CD4-positive, CD25-positive, alpha-beta regulatory T cell (primary cell): Measurements from ENCODE around the gene P3H2. TPM values are rescaled to one million over a fixed set of nuclear protein-coding genes. Genes with fewer than 3 reads are reported as not detected.

Source experiments
- ATAC-seq, 2 donors: fragments of 150-1000 bp; cut with Tn5 transposase; one replicate each; pipeline ENCODE4 v1.10.0; 2021; ENCODE audit warnings: low read depth in 2 of 2, moderate number of reproducible peaks in 2 of 2, moderate library complexity in 1 of 2
- DNase-seq, 3 donors: peaks; one replicate each; pipeline versions ENCODE4 v3.0.0 to v3.0.0-alpha.2; 2012 to 2022; ENCODE audit warnings: mixed read lengths in 1 of 3
- H3K27ac ChIP-seq: one replicate; pipeline ENCODE4 v1.7.0; 2013; ENCODE audit warnings: mild to moderate bottlenecking, low read length; ENCODE audit not compliant: insufficient read depth, poor library complexity, severe bottlenecking
- H3K27me3 ChIP-seq: one replicate; pipeline ENCODE4 v1.7.0; 2013; ENCODE audit warnings: low read length; ENCODE audit not compliant: control insufficient read depth, insufficient read depth
- H3K36me3 ChIP-seq: one replicate; pipeline ENCODE4 v1.7.0; 2013; ENCODE audit warnings: mild to moderate bottlenecking, low read length, moderate library complexity; ENCODE audit not compliant: control insufficient read depth, insufficient read depth
- H3K4me1 ChIP-seq: 2 replicates; pipeline ENCODE4 v1.7.0; 2013; ENCODE audit warnings: mild to moderate bottlenecking, low read length; ENCODE audit not compliant: insufficient read depth, control insufficient read depth, poor library complexity, severe bottlenecking
- H3K4me3 ChIP-seq: one replicate; pipeline ENCODE4 v1.7.0; 2013; ENCODE audit warnings: low read depth, mild to moderate bottlenecking, low read length, moderate library complexity
- H3K9me3 ChIP-seq, 2 experiments: 1 replicate in 1 of 2; 2 replicates in 1 of 2; pipeline ENCODE4 v1.7.0; 2013; ENCODE audit warnings: low read length in 2 of 2, mild to moderate bottlenecking in 1 of 2, moderate library complexity in 1 of 2; ENCODE audit not compliant: control insufficient read depth in 2 of 2
- H3K27ac Mint-ChIP-seq, 3 donors: one replicate each; pipeline ENCODE4 v1.8.0; 2020 to 2022; ENCODE audit warnings: mild to moderate bottlenecking in 3 of 3, mixed read lengths in 3 of 3, moderate library complexity in 2 of 3
- H3K27me3 Mint-ChIP-seq: one replicate; pipeline ENCODE4 v1.8.0; 2022; ENCODE audit warnings: mild to moderate bottlenecking, mixed read lengths
- H3K36me3 Mint-ChIP-seq: one replicate; pipeline ENCODE4 v1.8.0; 2020; ENCODE audit warnings: mixed read lengths
- H3K4me1 Mint-ChIP-seq, 4 donors: one replicate each; pipeline ENCODE4 v1.8.0; 2020 to 2022; ENCODE audit warnings: mixed read lengths in 4 of 4, mild to moderate bottlenecking in 1 of 4
- H3K4me3 Mint-ChIP-seq, 4 donors: one replicate each; pipeline ENCODE4 v1.8.0; 2020 to 2022; ENCODE audit warnings: mild to moderate bottlenecking in 4 of 4, mixed read lengths in 4 of 4, moderate library complexity in 3 of 4
- H3K9me3 Mint-ChIP-seq, 7 donors: one replicate each; pipeline ENCODE4 v1.8.0; 2020 to 2022; ENCODE audit warnings: mixed read lengths in 7 of 7, mild to moderate bottlenecking in 3 of 7, moderate library complexity in 2 of 7
- polyA plus RNA-seq, 4 donors: library from polyadenylated mRNA; unstranded; fragments of 300-500 nt; fragmentation: Illumina TruSeq; gene quantifications; one replicate each; pipeline ENCODE4 v1.2.3, GENCODE V29; 2021
- total RNA-seq: library from RNA; stranded (reverse); gene quantifications from one replicate; pipeline ENCODE4 v1.2.3, GENCODE V29; 2022

P3H2 gene
- total and polyA plus RNA-seq, 5 donors from 2014 or later = not detected

- ATAC-seq = no peak
- DNase-seq = no peak
- Mint-ChIP-seq H3K4me3 (peak overlapping the region in 1 of 4 donors; percentile 4), H3K27ac (no peak overlapping the region), H3K27me3 (peaks cover 27% of the 10 kb centered on the region), H3K36me3 (no peaks in the 10 kb centered on the region), H3K4me1 (peaks cover 4 to 6% (median 5%) of the 10 kb centered on the region in 4 donors), H3K9me3 (peaks cover 0 to 3% (median 0%) of the 10 kb centered on the region in 7 donors)
- Histone ChIP-seq H3K9me3 (no peaks in the 10 kb centered on the region), H3K36me3 (no peaks in the 10 kb centered on the region), H3K4me3 (no peak overlapping the region), H3K4me1 (no peaks in the 10 kb centered on the region), H3K27ac (no peak overlapping the region), H3K27me3 (peaks cover under 1% of the 10 kb centered on the region)
Measured at GRCh38 chr3:189945935-189946709, 174.6 kb downstream of the P3H2 start.

- H3K4me3 ChIP-seq = no peak overlapping the region
- Mint-ChIP-seq H3K27me3 (peaks cover 24% of the 10 kb centered on the region), H3K36me3 (no peaks in the 10 kb centered on the region), H3K4me3 (no peak overlapping the region), H3K4me1 (peaks cover 4 to 6% (median 5%) of the 10 kb centered on the region in 4 donors), H3K9me3 (peaks cover 0 to 3% (median 0%) of the 10 kb centered on the region in 7 donors), H3K27ac (no peak overlapping the region)
- no peak overlapping the region for H3K27ac ChIP-seq
- H3K27me3 ChIP-seq = no peaks in the 10 kb centered on the region
- ATAC-seq = no peak
- DNase-seq = no peak
- no peaks in the 10 kb centered on the region for H3K4me1 ChIP-seq
- no peaks in the 10 kb centered on the region for H3K9me3 ChIP-seq
- H3K36me3 ChIP-seq = no peaks in the 10 kb centered on the region
Measured at GRCh38 chr3:189944285-189945145, 176.2 kb downstream of the P3H2 start.

DNA sequence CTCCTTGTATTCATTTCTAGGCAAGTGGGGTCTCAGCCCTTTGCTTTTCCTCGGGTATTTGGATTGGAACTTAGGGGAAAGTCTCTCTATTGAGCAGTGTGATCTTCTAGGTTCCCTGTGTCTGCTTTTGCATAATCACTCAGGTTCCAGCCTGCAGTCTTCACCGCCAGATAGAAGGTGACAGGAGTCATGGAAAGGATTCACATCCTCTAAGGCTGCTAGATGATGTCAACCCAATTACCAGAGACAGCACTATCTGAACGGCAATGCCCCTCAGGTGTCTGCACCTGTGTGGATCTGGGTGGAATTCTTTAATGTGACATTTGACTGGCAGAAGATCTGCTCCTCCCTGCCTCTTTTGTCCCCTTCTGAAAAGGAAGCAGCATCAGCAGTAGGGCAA lies 177.7 kb downstream of the P3H2 start:
- Mint-ChIP-seq H3K4me1 (no peaks in the 10 kb centered on the region), H3K27me3 (peaks cover 24% of the 10 kb centered on the region), H3K27ac (no peak overlapping the region), H3K9me3 (peaks cover 0 to 3% (median 0%) of the 10 kb centered on the region in 7 donors), H3K36me3 (no peaks in the 10 kb centered on the region), H3K4me3 (no peak overlapping the region)
- H3K4me3 ChIP-seq = no peak overlapping the region
- H3K9me3 ChIP-seq = no peaks in the 10 kb centered on the region
- DNase-seq (no peak), ATAC-seq (no peak)
- H3K27me3 ChIP-seq = no peaks in the 10 kb centered on the region
- no peaks in the 10 kb centered on the region for H3K36me3 ChIP-seq
- no peaks in the 10 kb centered on the region for H3K4me1 ChIP-seq
- H3K27ac ChIP-seq = no peak overlapping the region

- ATAC-seq = no peak
- peaks cover 0 to 3% (median 0%) of the 10 kb centered on the region in 7 donors for H3K9me3 Mint-ChIP-seq
- Histone ChIP-seq H3K27ac (no peak overlapping the region), H3K4me1 (no peaks in the 10 kb centered on the region), H3K9me3 (no peaks in the 10 kb centered on the region), H3K4me3 (no peak overlapping the region), H3K27me3 (no peaks in the 10 kb centered on the region), H3K36me3 (no peaks in the 10 kb centered on the region)
- no peaks in the 10 kb centered on the region for H3K4me1 Mint-ChIP-seq
- no peak overlapping the region for H3K27ac Mint-ChIP-seq
- no peak overlapping the region for H3K4me3 Mint-ChIP-seq
- DNase-seq = no peak
- H3K27me3 Mint-ChIP-seq = peaks cover 19% of the 10 kb centered on the region
- H3K36me3 Mint-ChIP-seq = no peaks in the 10 kb centered on the region
Measured at GRCh38 chr3:189941679-189942078, 179.0 kb downstream of the P3H2 start.

DNA sequence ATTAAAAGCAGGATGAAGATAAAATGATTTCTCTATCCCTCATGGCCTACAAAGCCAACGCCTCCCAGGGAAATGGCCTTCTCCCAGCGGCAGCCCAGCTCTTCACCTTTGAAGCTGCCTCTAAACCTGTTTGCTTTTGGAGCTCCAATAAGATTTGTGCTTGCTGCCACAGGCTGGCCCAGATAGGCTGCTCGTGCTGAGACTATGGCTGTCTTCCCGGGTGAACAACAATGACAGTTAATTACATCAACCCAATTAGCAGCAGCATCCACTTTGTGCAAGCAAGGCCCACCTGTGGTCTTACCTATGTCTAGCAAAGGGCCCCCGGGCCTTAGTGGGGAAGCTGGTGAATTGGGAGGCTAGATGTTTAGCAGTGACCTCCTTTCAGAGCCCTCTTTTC lies 179.6 kb downstream of the P3H2 start:
- Mint-ChIP-seq H3K4me3 (no peak overlapping the region), H3K9me3 (peaks cover 0 to 1% (median 0%) of the 10 kb centered on the region in 7 donors), H3K36me3 (no peaks in the 10 kb centered on the region), H3K27ac (no peak overlapping the region), H3K27me3 (peaks cover 14% of the 10 kb centered on the region), H3K4me1 (no peaks in the 10 kb centered on the region)
- no peaks in the 10 kb centered on the region for H3K36me3 ChIP-seq
- no peak overlapping the region for H3K27ac ChIP-seq
- H3K27me3 ChIP-seq = no peaks in the 10 kb centered on the region
- H3K4me3 ChIP-seq = no peak overlapping the region
- no peaks in the 10 kb centered on the region for H3K9me3 ChIP-seq
- no peak for ATAC-seq
- H3K4me1 ChIP-seq = no peaks in the 10 kb centered on the region
- DNase-seq = no peak

GRCh38 chr3:189937302-189938127 lies 183.2 kb downstream of the P3H2 start:
- DNase-seq = no peak
- no peak overlapping the region for H3K4me3 ChIP-seq
- peak overlapping the region in 1 of 4 donors; percentile 18 for H3K4me3 Mint-ChIP-seq
- ATAC-seq = no peak
- H3K36me3 Mint-ChIP-seq = no peaks in the 10 kb centered on the region
- H3K9me3 Mint-ChIP-seq = peaks cover 0 to 6% (median 0%) of the 10 kb centered on the region in 7 donors
- no peak overlapping the region for H3K27ac ChIP-seq
- no peaks in the 10 kb centered on the region for H3K27me3 ChIP-seq
- no peak overlapping the region for H3K27ac Mint-ChIP-seq
- H3K27me3 Mint-ChIP-seq = peaks cover 17% of the 10 kb centered on the region
- no peaks in the 10 kb centered on the region for H3K9me3 ChIP-seq
- H3K36me3 ChIP-seq = no peaks in the 10 kb centered on the region
- no peaks in the 10 kb centered on the region for H3K4me1 Mint-ChIP-seq
- H3K4me1 ChIP-seq = no peaks in the 10 kb centered on the region

GRCh38 chr3:189936201-189936945 lies 184.3 kb downstream of the P3H2 start:
- no peaks in the 10 kb centered on the region for H3K4me1 ChIP-seq
- DNase-seq (no peak), ATAC-seq (no peak)
- Mint-ChIP-seq H3K9me3 (peaks cover 0 to 6% (median 0%) of the 10 kb centered on the region in 7 donors), H3K4me3 (no peak overlapping the region), H3K4me1 (no peaks in the 10 kb centered on the region), H3K27me3 (peaks cover 22% of the 10 kb centered on the region), H3K36me3 (no peaks in the 10 kb centered on the region), H3K27ac (no peak overlapping the region)
- no peaks in the 10 kb centered on the region for H3K9me3 ChIP-seq
- no peak overlapping the region for H3K27ac ChIP-seq
- H3K36me3 ChIP-seq = no peaks in the 10 kb centered on the region
- H3K27me3 ChIP-seq = no peaks in the 10 kb centered on the region
- no peak overlapping the region for H3K4me3 ChIP-seq
